RCC 7860 (cell line): ENCODE measurements around the gene NR1H3.

Source experiments
- DNase-seq: peaks from one replicate; pipeline ENCODE4 v3.0.0-alpha.2; 2015; ENCODE audit warnings: low spot score
- FAIRE-seq: peaks from 2 replicates; lab custom pipeline; 2012; peaks lifted over from hg19 to GRCh38; lab: Jason Lieb, UNC

The NR1H3 gene

DNA sequence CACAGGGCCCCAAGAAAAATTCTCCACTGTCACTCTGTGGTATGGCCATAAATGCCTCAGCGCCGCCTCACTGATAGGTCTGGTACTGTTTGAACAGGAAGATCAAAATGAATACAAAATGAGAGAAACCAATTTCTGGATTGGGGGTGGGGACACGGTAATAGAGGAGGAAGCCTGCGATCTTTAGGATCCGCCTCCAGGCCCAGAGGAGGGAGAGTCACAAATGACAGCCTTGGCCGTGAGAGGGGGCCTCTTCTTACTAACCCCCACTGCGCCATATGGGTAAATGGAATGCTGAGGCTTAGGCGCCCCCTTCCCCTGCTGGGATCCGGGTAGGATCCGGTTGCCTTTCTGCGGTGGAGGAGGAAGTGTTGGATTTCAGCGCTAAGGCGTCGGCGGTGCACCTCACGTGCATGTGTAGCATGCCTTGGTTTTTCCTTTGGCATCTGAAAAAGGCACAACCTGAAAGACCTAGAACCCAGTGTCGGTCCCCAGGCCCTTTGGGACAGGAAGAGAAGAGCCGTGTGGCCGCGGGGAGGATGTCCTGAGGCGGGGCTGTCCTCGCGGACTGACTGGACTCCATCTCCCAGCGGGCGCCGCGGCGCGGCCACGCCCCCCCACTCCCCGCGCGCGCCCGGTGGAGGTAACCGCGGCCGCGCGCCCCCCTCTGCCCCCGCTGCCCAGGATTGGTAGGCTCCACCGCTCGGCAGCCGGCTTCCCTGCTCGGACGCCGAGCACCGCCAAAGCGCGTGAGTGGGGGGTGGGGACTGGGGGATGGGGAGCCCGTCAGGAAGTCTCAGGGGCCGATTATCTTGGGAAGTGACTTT, 11.4 kb downstream of the NR1H3 start:
- DNase-seq = peak; percentile 57
- no peak for FAIRE-seq

DNA sequence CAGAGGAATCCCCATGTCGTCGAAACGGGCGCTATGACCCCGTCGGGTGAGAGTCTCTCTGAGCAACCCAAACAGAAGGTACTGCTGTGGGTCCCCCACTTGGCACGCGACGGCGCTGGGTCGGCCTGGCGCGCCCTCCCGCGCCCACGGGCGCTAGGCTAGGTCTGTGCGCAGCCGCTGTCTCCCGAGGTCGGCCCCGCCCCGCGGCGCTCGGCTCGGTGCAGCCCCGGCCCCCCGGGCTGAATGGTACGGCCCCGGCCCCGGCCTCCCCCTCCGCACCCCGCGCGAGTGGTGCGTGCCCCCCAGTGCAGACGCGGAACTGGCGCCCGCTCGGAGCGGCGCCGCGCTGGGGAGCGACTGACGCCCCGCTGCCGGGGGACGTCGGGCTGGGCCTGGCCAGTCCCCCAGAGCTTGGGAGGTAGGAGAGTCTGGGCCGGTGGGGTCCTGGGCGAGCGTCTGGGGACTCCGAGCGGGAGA, 12.1 kb downstream of the NR1H3 start, which contains the start of gene MADD:
MADD (plus strand) TSS at position 305 of the 477 bp plus-strand sequence.
- DNase-seq (peak; percentile 48), FAIRE-seq (no peak)

DNA sequence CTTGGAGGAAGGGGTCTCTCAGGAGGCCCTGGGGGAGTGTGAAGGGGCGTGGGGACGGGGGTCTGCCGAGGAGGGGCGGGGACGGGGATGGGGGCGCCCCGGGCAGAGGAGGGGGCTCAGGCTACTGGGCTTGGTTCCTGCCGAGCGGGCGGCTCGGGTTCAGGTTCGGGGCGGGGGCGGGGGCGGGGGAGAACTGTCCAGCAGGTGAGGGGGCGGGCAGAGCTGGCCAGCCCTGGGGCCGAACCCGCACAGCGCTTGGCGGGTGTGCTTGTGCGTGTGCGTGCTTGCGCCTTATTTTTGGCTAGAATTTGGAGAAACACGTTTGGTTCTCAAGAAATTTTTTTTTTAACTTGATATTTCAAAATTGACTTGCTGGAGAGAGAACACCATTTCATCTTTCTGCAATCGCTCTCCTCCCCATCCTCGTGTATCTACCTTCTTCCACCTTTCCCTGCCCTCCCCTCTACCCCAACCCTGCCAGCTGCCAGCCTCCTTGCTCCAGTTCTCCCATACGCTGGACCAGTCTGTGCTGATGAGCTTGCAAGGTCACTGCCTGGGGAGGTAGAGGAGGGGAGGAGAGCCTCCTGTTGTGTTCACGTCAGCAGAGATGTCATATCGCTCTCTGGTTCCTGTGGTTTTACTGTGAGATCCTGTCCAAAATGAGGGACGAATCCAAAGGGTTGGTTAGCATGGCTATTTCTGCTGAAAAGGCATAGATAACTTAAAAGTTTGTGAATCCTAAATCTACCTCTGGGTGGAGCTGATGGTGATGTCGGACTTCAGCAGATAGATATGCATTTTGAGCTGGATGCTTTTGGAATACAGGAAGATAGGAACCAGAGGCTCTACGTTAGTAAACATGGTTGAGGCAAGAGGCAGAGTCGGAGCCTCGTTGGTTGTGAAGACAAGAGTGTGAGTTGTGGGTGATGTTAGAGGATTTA, 12.8 kb downstream of the NR1H3 start:
- no peak for FAIRE-seq
- no peak for DNase-seq

DNA sequence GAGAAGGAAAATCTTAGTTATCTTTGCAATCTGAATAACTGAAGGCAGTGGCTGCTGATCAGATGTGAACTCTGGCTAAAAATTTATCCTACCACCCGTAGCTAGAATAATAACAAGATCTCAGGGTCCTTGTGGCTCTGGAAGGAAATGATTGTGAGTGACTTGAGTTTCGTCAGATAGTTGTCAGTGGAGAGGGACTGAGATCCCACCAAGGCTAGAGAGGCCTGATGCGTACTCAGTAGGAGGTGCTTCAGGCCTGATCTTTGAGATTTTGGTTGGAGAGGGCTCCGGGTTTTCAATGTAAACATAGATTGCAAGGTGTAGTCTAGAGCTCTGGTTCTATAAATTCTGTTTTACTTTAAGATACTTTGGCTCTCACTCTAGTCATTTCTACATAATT, 13.5 kb downstream of the NR1H3 start:
- DNase-seq = no peak
- no peak for FAIRE-seq

DNA sequence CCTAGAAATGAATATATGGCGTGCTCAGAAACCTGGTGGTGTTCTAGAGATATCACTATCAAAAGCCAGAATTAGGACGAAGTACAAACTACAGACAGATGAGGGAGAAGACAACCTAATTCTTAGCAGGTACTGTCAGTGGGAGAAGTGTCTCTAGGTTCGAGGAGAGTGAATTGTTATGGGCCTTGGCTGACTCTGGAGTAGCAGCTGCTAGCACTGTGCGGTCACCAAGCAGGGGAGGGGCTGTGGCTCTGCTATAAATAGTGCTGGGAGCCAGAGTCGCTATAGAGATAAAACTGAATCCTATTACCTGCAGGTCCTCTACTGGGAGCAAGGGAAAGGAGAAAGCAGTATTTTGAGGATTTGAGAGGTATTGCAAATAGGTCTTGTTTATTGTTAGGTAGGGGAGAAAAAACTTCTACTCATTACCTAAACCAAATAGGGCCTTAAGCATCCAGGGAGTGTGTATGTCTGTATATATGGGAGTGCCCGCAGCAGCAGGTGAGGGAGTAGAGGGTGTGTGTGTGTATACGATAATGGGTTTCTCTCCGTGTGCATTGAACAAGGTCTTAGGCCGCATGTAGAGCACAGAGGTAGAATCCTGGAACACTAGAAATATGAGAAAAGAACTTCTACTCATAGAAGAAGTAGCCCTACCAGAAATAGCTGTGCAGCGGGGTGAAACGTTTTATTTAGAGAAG, 14.3 kb downstream of the NR1H3 start:
- no peak for DNase-seq
- FAIRE-seq = no peak

DNA sequence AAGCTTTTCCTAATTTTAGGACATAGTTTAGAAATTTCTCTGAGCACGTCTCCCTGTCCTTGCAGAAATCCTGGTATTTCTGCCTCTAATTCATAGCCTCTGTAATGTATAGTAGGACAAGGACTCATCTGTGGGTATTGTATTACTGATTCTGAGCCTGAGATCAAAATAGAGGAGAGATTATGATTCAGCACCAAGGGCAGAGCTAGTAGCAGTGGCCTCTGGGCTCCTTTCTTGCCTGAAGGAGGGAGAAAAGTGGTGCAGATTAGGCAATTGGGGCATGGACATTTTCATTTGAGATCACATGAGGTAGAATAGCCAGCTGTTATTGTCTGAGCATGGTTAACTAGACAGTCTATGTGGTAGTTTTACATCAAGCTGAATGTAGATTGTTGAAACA, 14.9 kb downstream of the NR1H3 start:
- no peak for DNase-seq
- FAIRE-seq = no peak

DNA sequence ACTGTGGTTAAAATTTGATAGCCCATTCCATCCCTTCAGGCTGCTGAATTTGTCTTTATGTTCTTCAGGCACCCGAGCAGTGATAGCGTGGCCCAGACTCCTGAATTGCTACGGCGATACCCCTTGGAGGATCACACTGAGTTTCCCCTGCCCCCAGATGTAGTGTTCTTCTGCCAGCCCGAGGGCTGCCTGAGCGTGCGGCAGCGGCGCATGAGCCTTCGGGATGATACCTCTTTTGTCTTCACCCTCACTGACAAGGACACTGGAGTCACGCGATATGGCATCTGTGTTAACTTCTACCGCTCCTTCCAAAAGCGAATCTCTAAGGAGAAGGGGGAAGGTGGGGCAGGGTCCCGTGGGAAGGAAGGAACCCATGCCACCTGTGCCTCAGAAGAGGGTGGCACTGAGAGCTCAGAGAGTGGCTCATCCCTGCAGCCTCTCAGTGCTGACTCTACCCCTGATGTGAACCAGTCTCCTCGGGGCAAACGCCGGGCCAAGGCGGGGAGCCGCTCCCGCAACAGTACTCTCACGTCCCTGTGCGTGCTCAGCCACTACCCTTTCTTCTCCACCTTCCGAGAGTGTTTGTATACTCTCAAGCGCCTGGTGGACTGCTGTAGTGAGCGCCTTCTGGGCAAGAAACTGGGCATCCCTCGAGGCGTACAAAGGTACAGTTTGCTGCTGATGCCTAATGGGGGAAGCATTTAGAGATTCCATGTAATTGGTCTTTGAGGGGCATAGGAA, 16.9 kb downstream of the NR1H3 start:
- DNase-seq (no peak), FAIRE-seq (no peak)

DNA sequence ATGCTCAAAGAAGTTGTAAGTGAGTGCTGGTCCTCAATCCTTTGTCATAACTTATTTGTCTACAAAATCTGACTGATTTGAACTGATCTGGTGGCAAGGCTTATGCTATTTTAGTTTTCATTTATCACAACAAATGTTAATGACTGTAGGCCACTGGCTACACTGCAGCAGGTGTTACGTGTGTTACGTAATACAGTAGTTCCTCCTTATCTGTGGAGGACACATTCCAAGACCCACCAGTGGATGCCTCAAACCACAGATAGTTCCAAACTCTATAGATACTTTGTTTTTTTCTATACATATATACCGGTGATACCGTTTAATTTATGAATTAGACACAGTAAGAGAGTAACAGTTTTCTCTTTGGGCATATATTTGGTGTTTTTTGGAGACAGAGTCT, 19.1 kb downstream of the NR1H3 start:
- no peak for FAIRE-seq
- DNase-seq = no peak

DNA sequence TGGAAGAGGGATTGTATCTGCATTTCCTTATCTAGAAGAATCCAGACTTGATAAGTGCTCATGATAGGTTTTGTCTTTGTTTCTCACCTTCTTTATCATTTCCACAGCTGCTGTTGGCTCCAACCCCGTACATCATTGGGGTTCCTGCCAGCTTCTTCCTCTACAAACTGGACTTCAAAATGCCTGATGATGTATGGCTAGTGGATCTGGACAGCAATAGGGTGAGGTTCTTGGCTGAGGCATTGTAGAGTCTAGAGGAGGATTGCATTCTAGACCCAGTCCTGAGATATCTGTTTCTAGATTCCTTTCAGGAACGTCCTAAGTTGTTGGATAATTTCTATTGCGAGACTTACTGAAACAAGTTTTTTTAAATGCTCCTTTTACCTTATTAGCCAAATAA, 20.3 kb downstream of the NR1H3 start:
- FAIRE-seq = no peak
- no peak for DNase-seq

DNA sequence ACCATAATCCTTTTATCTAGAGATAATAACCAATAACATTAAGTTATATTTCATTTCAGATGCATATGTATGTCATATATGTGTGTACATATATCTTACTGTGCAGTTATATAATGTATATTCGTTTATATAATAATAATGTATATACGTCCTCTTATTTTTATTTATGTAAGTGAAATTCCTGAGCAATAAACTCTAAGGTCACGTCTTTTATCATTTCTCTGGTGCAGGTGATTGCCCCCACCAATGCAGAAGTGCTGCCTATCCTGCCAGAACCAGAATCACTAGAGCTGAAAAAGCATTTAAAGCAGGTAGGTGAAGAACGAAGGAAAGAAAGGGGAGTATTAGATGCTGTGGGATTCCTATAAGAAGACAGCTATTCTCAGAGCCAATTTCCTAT, 21.0 kb downstream of the NR1H3 start:
- DNase-seq = no peak
- no peak for FAIRE-seq

DNA sequence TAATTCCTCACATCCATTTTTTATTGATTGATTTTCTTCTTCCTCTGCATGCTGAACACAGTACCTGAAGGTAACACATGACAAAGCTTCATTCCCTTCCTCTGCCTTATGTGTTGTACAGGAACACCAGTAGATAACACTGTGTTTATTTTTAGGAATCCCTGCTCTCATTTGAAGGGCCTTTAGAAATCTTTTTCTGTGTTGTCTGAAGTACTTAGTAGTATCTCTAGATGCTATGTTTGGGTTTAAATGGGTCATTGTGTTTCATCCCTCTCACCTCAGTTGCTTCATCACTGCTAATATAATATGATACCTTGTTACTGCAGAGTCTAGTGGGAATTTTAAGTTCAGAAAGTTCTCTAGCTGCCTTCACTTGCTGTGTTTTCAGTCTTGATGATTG, 22.3 kb downstream of the NR1H3 start:
- FAIRE-seq = no peak

DNA sequence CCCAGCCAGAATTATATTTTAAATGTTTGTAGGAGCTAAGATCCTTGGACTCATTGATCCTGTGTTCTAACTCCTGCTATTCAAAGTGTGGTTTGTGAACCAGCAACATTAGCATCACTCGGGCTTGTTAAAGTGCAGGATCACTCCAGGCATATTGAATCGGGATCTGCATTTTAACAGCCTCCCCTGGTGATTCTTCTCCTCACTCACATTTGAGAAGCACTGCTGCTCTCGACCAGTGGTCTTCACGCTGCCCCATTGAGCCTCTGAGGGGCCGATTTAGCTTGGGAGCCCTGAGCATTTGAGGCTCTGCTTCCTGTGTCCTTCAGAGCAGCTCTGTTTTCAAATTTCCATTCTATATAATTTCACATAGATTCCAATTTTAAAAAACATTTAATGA, 23.1 kb downstream of the NR1H3 start:
- DNase-seq (no peak), FAIRE-seq (no peak)

More for the DNA sequence above, 22.3 kb downstream of the NR1H3 start:
- DNase-seq = no peak

DNA sequence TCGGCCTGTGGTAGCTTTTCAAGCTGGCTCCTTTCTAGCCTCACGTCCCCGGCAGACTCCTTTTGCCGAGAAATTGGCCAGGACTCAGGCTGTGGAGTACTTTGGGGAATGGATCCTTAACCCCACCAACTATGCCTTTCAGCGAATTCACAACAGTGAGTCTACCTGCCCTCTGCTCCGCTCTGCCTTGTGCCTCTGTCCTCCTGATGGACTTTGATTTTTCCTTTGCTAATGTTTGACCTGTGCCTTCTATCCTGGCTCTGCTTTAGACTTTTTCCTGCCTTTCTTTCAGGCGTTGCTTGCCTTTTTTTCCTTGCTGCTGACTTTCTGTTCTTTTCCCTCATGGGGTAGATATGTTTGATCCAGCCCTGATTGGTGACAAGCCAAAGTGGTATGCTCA, 24.7 kb downstream of the NR1H3 start:
- DNase-seq (no peak), FAIRE-seq (no peak)

DNA sequence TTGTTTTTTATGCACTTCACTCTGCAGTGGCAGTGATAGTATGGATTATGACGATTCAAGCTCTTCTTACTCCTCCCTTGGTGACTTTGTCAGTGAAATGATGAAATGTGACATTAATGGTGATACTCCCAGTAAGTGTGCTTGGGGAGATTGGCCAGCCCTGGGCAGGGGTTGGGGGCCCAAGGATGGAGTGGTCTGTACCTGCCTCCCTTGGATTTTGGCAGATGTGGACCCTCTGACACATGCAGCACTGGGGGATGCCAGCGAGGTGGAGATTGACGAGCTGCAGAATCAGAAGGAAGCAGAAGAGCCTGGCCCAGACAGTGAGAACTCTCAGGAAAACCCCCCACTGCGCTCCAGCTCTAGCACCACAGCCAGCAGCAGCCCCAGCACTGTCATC, 26.4 kb downstream of the NR1H3 start:
- DNase-seq = no peak
- FAIRE-seq = no peak

DNA sequence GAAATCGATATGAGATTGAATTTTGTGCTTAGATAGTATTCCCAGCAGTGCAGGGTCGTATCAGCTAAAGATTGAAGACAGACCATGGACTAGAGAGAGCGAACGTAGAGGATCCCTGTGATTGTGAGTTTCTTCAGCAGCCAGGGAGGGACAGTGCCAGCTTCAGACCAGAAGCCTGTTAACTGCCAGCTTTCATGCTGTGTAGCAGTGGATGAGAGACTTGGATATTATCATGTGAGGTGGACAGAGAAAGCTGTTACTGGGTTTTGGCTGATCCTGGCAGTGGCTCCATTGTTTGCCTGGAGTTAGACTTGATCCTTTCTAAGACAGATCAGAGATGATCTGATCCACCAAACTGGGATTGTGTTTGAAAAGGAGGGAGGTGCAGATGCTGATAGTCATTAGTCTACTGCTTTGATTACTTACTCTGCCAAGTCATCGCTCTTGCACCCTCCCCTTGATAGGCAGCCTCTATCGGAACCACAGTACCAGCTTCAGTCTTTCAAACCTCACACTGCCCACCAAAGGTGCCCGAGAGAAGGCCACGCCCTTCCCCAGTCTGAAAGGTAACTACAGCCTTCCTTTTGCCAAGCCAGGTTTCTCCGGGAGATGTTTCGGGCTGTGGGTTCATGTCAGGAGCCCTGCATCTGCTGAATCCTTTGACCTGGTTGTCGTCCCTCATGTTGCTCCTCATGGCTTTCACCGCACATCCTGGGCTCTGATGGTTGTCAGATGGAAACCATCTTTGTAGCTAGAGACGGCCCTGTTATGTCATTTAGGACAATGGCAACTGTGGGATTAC, 28.4 kb downstream of the NR1H3 start:
- no peak for FAIRE-seq
- DNase-seq = no peak

DNA sequence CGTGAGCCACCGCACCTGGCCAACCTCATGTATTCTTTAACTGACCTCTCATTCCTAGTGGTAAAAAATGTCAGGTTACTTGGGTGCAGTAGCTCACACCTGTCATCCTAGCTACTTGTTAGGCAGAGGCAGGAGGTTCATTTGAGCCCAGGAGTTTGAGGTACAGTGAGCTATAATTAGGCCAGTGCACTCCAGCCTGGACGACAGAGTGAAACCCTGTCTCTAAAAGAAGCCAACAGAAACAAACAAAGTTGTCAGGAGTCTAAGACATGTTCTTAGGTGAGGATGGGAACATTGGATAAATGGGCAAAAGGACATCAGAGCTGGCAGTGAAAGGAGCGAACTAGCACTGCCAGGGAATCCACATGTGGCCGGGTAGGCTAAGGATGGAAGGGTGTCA, 30.3 kb downstream of the NR1H3 start:
- DNase-seq (no peak), FAIRE-seq (no peak)

DNA sequence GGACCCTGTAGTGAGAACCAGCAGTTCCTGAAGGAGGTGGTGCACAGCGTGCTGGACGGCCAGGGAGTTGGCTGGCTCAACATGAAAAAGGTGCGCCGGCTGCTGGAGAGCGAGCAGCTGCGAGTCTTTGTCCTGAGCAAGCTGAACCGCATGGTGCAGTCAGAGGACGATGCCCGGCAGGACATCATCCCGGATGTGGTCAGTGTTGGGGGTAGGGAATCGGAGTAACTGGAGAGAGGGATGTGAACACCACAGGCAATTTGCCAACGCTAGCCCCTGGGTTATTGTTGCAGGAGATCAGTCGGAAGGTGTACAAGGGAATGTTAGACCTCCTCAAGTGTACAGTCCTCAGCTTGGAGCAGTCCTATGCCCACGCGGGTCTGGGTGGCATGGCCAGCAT, 32.1 kb downstream of the NR1H3 start:
- FAIRE-seq (no peak), DNase-seq (no peak)

DNA sequence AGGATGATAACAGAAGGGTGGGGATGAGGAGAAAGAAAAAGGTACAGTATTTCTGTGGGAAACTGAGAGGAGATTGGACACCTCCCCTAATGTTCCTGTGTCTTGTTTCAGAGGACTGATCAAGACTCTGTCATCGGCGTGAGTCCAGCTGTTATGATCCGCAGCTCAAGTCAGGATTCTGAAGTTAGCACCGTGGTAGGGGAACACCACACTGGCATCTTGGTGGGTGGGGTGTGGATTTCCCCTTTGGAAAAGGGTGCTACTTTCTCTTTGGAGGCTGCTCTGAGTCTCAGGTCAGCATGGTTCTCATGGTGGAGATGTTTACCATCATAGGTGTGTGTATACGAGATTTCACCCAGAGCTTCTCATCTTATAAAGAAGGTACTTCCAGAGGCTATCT, 37.6 kb downstream of the NR1H3 start:
- FAIRE-seq (no peak), DNase-seq (no peak)

DNA sequence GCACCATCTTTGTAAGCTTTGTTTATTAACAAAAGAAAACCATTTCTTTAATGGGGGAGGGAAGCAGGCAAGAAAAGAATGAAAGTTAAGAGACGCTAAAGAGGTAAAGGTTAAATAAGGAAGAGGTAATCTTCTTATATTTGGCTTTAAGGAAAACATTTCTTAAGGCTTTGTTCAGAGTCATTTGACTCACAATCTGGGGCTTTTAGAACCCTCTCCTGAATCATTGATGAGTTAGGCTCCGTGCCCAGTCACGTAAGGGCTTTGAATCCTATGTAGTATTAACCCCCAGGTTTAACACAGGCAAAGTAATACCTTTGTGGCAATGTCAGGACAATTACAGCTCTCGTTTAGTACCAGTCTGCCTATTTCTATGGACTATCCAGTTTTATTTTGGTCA, 38.2 kb downstream of the NR1H3 start:
- DNase-seq (no peak), FAIRE-seq (no peak)

DNA sequence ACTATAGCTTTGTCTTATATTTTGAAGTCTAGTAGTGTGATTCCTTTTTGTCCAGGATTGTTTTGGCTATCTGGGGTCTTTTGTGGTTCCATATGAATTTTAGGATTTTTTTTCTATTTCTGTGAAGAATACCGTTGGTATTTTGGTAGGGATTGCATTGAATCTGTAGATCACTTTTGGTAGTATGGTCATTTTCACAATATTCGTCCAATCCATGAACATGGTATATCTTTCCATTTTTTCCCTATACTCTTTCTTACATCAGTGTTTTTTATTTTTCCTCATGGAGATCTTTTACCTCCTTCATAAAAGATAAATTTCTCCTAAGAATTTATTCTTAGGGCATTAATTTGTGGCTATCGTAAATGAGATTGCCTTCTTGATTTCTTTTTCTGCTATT, 41.3 kb downstream of the NR1H3 start:
- FAIRE-seq (no peak), DNase-seq (no peak)
